SK-N-SH (cell line): ENCODE data around the gene CCDC34. TPM values are rescaled to one million over a fixed set of nuclear protein-coding genes. Genes with fewer than 3 reads are reported as not detected.

Source experiments
- CTCF ChIA-PET: fragments of 300-600, 350-600 bp; formaldehyde crosslinking; extraction: SDS; loops from one replicate; lab custom pipeline; 2021; lab: Yijun Ruan, JAX
- POLR2A ChIA-PET: fragments of 350-600 bp; sonication (Branson Sonifier 250); formaldehyde crosslinking; extraction: SDS; loops from one replicate; lab custom pipeline; 2020; ENCODE audit warnings: antibody characterized with exemption, inconsistent platforms; lab: Yijun Ruan, JAX
- DNase-seq: peaks from one replicate; pipeline ENCODE4 v3.0.0; 2012
- H2AFZ ChIP-seq: fragments of 200-600 bp; sonication (generic); 2 replicates; pipeline ENCODE4 v1.8.1; 2016; ENCODE audit warnings: antibody characterized with exemption, mild to moderate bottlenecking, low read depth
- H3F3A ChIP-seq: fragments of 200-600 bp; sonication (generic); replicated peaks from 2 replicates; pipeline ENCODE3; 2016; ENCODE audit warnings: antibody characterized with exemption, mild to moderate bottlenecking; ENCODE audit not compliant: insufficient read depth
- H3K27ac ChIP-seq, 2 experiments: fragments of 200-500 bp in 1 of 2; fragments of 200-600 bp in 1 of 2; sonication (Bioruptor generic) in 1 of 2; sonication (generic), shearing (Covaris generic) in 1 of 2; 2 replicates each; pipeline versions ENCODE4 v1.5.1 to v1.6.1; 2014 to 2016; ENCODE audit warnings: low read depth in 2 of 2, inconsistent platforms in 1 of 2, low read length in 1 of 2, mild to moderate bottlenecking in 1 of 2, mixed read lengths in 1 of 2
- H3K27me3 ChIP-seq: fragments of 200-600 bp; sonication (generic), shearing (Covaris generic); 2 replicates; pipeline ENCODE4 v1.6.1; 2016; ENCODE audit warnings: mixed run types; ENCODE audit not compliant: insufficient read depth
- H3K36me3 ChIP-seq, 2 experiments: fragments of 200-500 bp in 1 of 2; fragments of 200-600 bp in 1 of 2; sonication (Bioruptor generic) in 1 of 2; sonication (generic) in 1 of 2; replicated peaks in 1 of 2; 2 replicates each; pipeline versions ENCODE3 to v1.5.1; 2014 to 2016; ENCODE audit warnings: low read length in 1 of 2, mild to moderate bottlenecking in 1 of 2; ENCODE audit not compliant: insufficient read depth in 2 of 2, control insufficient read depth in 1 of 2
- H3K4me1 ChIP-seq, 2 experiments: fragments of 200-500 bp in 1 of 2; fragments of 200-600 bp in 1 of 2; sonication (Bioruptor generic) in 1 of 2; sonication (generic), shearing (Covaris generic) in 1 of 2; 2 replicates each; pipeline versions ENCODE4 v1.5.1 to v1.6.1; 2014 to 2016; ENCODE audit warnings: low read depth in 1 of 2, low read length in 1 of 2, mixed run types in 1 of 2; ENCODE audit not compliant: insufficient read depth in 2 of 2, control insufficient read depth in 1 of 2
- H3K4me2 ChIP-seq: fragments of 200-600 bp; sonication (generic), shearing (Covaris generic); 2 replicates; pipeline ENCODE4 v1.6.1; 2017; ENCODE audit warnings: mixed run types
- H3K4me3 ChIP-seq, 2 experiments: fragments of 200-500 bp in 1 of 2; fragments of 200-600 bp in 1 of 2; sonication (Bioruptor generic) in 1 of 2; sonication (generic), shearing (Covaris generic) in 1 of 2; 2 replicates each; pipeline versions ENCODE4 v1.5.1 to v1.8.1; 2014 to 2016; ENCODE audit warnings: low read depth in 2 of 2, inconsistent platforms in 1 of 2, low read length in 1 of 2, mild to moderate bottlenecking in 1 of 2, mixed read lengths in 1 of 2, moderate library complexity in 1 of 2
- H3K79me2 ChIP-seq: fragments of 200-600 bp; sonication (generic); 2 replicates; pipeline ENCODE4 v1.8.1; 2017; ENCODE audit warnings: mild to moderate bottlenecking; ENCODE audit not compliant: insufficient read depth
- H3K9ac ChIP-seq: fragments of 200-600 bp; sonication (generic); 2 replicates; pipeline ENCODE4 v1.6.1; 2017; ENCODE audit warnings: mixed run types
- H3K9me2 ChIP-seq: fragments of 200-600 bp; sonication (generic); 2 replicates; pipeline ENCODE4 v1.6.1; 2017; ENCODE audit warnings: mixed run types
- H3K9me3 ChIP-seq: fragments of 200-600 bp; sonication (generic); 2 replicates; pipeline ENCODE4 v1.6.1; 2017; ENCODE audit warnings: mixed run types, mild to moderate bottlenecking, moderate library complexity
- H4K20me1 ChIP-seq: fragments of 200-600 bp; sonication (generic); 2 replicates; pipeline ENCODE4 v1.6.1; 2017; ENCODE audit warnings: mild to moderate bottlenecking, mixed run types; ENCODE audit not compliant: insufficient read depth
- CHD2 ChIP-seq: fragments of 150-350 bp; IDR thresholded peaks from 2 replicates; pipeline ENCODE4 v1.6.1; 2018; ENCODE audit warnings: low read length; ENCODE audit not compliant: partially characterized antibody
- ELF1 ChIP-seq: IDR thresholded peaks from 2 replicates; pipeline ENCODE4 v1.4.0; 2012
- EP300 ChIP-seq, 2 experiments: IDR thresholded peaks; 2 replicates each; pipeline versions ENCODE4 v1.4.0 to v1.6.1; 2012; ENCODE audit warnings: borderline replicate concordance in 1 of 2, low read depth in 1 of 2, low read length in 1 of 2
- FOSL2 ChIP-seq: IDR thresholded peaks from 2 replicates; pipeline ENCODE4 v1.4.0; 2012; ENCODE audit warnings: low read depth, mild to moderate bottlenecking, moderate library complexity, borderline replicate concordance
- MEF2A ChIP-seq: IDR thresholded peaks from 2 replicates; pipeline ENCODE4 v1.4.0; 2012; ENCODE audit warnings: low read depth, borderline replicate concordance
- MXI1 ChIP-seq: IDR thresholded peaks from 2 replicates; pipeline ENCODE4 v1.6.1; 2012; ENCODE audit warnings: mild to moderate bottlenecking, low read depth, low read length, improper control_type of control experiment
- NFIC ChIP-seq: IDR thresholded peaks from 2 replicates; pipeline ENCODE4 v1.4.0; 2012; ENCODE audit warnings: borderline replicate concordance
- RFX5 ChIP-seq: IDR thresholded peaks from 2 replicates; pipeline ENCODE4 v1.6.1; 2012; ENCODE audit warnings: mild to moderate bottlenecking, improper control_type of control experiment, low read length
- SIN3A ChIP-seq: IDR thresholded peaks from 2 replicates; pipeline ENCODE4 v1.6.1; 2012; ENCODE audit warnings: low read depth, mild to moderate bottlenecking, low read length, moderate library complexity, borderline replicate concordance
- TCF12 ChIP-seq: IDR thresholded peaks from 2 replicates; pipeline ENCODE4 v1.4.0; 2012
- WGBS: methylation state at CpG from one replicate; pipeline ENCODE4 v1.1.6; 2017; ENCODE audit warnings: low lambda C conversion rate; 5-methylcytosine and 5-hydroxymethylcytosine counted together
- polyA plus RNA-seq, 3 experiments: library from polyadenylated mRNA; depleted of rRNA; stranded (reverse); fragments of >200 nt; gene quantifications; 2 replicates each; pipeline ENCODE4 v1.2.3, GENCODE V29; 2012
- TF ChIP-seq, protein P1 (sequence below): IDR thresholded peaks from 2 replicates; pipeline ENCODE4; 2012
- TF ChIP-seq, protein P2 (sequence below): fragments of 200-600 bp; sonication (generic); IDR thresholded peaks from 2 replicates; pipeline ENCODE4 v1.6.1; 2017; ENCODE audit warnings: antibody characterized with exemption, mild to moderate bottlenecking, moderate library complexity
- TF ChIP-seq, protein P3 (sequence below): IDR thresholded peaks from 2 replicates; pipeline ENCODE4 v1.4.0; 2012; ENCODE audit warnings: low read depth, borderline replicate concordance
- TF ChIP-seq, protein P4 (sequence below): IDR thresholded peaks from 2 replicates; pipeline ENCODE4 v1.4.0; 2012; ENCODE audit warnings: low read depth, borderline replicate concordance
- TF ChIP-seq, protein P5 (sequence below): IDR thresholded peaks from 2 replicates; pipeline ENCODE4 v1.6.1; 2012; ENCODE audit warnings: mild to moderate bottlenecking, low read depth, low read length, moderate library complexity
- TF ChIP-seq, protein P6 (sequence below): fragments of 150-350 bp; IDR thresholded peaks from 2 replicates; pipeline ENCODE4 v1.6.1; 2016; ENCODE audit warnings: mild to moderate bottlenecking, low read depth, low read length

CCDC34 gene
- polyA plus RNA-seq, 1 of the 3 experiments (the other 2 are of a cell fraction) = 6.7 TPM

DNA sequence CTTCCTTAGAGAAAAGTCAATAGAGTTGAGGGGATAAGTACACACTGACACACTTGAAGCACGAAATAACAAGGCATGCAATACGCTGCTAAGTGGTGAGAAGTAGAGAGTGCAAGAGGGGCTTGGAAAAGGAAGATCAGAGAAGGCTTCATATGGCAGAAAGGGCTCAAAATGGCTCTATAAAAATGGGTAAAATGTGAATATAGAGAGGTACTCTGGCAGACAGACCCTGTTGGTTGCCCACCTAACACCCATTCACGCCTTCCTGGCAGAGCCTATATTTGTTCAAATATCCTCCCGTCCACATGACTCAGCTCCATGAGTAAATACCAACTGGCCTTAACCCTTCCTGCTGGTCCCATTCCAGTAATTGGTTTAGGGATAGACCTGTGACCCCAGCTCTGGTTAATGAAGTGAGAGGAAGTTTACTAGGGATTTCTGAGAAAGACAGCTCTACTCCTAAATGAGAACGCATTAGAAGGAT lies 38.9 kb upstream of the CCDC34 start:
- WGBS = 81% methylated on average over 5 of the region's 5 CpGs
- CTCF ChIA-PET = no interaction called here
- no peak for DNase-seq
- no peaks in the 10 kb centered on the region for H3F3A ChIP-seq
- H3K4me2 ChIP-seq = no peak overlapping the region
- H3K9me2 ChIP-seq = no peaks in the 10 kb centered on the region
- H3K9me3 ChIP-seq = no peaks in the 10 kb centered on the region
- no peaks in the 10 kb centered on the region for H3K36me3 ChIP-seq
- H3K4me1 ChIP-seq = peaks cover 0 to 16% of the 10 kb centered on the region in 2 experiments; a peak in 1 of 4 replicates
- no peak overlapping the region for H3K9ac ChIP-seq
- no peaks in the 10 kb centered on the region for H3K79me2 ChIP-seq
- POLR2A ChIA-PET = no interaction called here
- H3K27me3 ChIP-seq = no peaks in the 10 kb centered on the region
- no peak overlapping the region for H3K27ac ChIP-seq
- TF ChIP-seq ELF1 (no peak), FOSL2 (no peak), TCF12 (no peak), MEF2A (no peak), RFX5 (no peak), NFIC (no peak), MXI1 (no peak), CHD2 (no peak), SIN3A (no peak), EP300 (IDR thresholded peaks at IDR 0.05; ENCODE audit: borderline replicate concordance in 1 of 2, low read depth in 1 of 2, low read length in 1 of 2) (no peak)
- TF ChIP-seq, protein P1, sequence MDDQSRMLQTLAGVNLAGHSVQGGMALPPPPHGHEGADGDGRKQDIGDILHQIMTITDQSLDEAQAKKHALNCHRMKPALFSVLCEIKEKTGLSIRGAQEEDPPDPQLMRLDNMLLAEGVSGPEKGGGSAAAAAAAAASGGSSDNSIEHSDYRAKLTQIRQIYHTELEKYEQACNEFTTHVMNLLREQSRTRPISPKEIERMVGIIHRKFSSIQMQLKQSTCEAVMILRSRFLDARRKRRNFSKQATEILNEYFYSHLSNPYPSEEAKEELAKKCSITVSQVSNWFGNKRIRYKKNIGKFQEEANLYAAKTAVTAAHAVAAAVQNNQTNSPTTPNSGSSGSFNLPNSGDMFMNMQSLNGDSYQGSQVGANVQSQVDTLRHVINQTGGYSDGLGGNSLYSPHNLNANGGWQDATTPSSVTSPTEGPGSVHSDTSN = no peak
- TF ChIP-seq, protein P2, sequence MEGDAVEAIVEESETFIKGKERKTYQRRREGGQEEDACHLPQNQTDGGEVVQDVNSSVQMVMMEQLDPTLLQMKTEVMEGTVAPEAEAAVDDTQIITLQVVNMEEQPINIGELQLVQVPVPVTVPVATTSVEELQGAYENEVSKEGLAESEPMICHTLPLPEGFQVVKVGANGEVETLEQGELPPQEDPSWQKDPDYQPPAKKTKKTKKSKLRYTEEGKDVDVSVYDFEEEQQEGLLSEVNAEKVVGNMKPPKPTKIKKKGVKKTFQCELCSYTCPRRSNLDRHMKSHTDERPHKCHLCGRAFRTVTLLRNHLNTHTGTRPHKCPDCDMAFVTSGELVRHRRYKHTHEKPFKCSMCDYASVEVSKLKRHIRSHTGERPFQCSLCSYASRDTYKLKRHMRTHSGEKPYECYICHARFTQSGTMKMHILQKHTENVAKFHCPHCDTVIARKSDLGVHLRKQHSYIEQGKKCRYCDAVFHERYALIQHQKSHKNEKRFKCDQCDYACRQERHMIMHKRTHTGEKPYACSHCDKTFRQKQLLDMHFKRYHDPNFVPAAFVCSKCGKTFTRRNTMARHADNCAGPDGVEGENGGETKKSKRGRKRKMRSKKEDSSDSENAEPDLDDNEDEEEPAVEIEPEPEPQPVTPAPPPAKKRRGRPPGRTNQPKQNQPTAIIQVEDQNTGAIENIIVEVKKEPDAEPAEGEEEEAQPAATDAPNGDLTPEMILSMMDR = no peak
- TF ChIP-seq, protein P3, sequence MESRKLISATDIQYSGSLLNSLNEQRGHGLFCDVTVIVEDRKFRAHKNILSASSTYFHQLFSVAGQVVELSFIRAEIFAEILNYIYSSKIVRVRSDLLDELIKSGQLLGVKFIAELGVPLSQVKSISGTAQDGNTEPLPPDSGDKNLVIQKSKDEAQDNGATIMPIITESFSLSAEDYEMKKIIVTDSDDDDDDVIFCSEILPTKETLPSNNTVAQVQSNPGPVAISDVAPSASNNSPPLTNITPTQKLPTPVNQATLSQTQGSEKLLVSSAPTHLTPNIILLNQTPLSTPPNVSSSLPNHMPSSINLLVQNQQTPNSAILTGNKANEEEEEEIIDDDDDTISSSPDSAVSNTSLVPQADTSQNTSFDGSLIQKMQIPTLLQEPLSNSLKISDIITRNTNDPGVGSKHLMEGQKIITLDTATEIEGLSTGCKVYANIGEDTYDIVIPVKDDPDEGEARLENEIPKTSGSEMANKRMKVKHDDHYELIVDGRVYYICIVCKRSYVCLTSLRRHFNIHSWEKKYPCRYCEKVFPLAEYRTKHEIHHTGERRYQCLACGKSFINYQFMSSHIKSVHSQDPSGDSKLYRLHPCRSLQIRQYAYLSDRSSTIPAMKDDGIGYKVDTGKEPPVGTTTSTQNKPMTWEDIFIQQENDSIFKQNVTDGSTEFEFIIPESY = no peak
- TF ChIP-seq, protein P4, sequence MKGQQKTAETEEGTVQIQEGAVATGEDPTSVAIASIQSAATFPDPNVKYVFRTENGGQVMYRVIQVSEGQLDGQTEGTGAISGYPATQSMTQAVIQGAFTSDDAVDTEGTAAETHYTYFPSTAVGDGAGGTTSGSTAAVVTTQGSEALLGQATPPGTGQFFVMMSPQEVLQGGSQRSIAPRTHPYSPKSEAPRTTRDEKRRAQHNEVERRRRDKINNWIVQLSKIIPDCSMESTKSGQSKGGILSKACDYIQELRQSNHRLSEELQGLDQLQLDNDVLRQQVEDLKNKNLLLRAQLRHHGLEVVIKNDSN = no peak
- TF ChIP-seq, protein P5, sequence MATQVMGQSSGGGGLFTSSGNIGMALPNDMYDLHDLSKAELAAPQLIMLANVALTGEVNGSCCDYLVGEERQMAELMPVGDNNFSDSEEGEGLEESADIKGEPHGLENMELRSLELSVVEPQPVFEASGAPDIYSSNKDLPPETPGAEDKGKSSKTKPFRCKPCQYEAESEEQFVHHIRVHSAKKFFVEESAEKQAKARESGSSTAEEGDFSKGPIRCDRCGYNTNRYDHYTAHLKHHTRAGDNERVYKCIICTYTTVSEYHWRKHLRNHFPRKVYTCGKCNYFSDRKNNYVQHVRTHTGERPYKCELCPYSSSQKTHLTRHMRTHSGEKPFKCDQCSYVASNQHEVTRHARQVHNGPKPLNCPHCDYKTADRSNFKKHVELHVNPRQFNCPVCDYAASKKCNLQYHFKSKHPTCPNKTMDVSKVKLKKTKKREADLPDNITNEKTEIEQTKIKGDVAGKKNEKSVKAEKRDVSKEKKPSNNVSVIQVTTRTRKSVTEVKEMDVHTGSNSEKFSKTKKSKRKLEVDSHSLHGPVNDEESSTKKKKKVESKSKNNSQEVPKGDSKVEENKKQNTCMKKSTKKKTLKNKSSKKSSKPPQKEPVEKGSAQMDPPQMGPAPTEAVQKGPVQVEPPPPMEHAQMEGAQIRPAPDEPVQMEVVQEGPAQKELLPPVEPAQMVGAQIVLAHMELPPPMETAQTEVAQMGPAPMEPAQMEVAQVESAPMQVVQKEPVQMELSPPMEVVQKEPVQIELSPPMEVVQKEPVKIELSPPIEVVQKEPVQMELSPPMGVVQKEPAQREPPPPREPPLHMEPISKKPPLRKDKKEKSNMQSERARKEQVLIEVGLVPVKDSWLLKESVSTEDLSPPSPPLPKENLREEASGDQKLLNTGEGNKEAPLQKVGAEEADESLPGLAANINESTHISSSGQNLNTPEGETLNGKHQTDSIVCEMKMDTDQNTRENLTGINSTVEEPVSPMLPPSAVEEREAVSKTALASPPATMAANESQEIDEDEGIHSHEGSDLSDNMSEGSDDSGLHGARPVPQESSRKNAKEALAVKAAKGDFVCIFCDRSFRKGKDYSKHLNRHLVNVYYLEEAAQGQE = no peak
- TF ChIP-seq, protein P6, sequence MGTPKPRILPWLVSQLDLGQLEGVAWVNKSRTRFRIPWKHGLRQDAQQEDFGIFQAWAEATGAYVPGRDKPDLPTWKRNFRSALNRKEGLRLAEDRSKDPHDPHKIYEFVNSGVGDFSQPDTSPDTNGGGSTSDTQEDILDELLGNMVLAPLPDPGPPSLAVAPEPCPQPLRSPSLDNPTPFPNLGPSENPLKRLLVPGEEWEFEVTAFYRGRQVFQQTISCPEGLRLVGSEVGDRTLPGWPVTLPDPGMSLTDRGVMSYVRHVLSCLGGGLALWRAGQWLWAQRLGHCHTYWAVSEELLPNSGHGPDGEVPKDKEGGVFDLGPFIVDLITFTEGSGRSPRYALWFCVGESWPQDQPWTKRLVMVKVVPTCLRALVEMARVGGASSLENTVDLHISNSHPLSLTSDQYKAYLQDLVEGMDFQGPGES = no peak
- TF ChIP-seq, all 33 proteins: peak for 0
- no peak overlapping the region for H3K4me3 ChIP-seq
- no peaks in the 10 kb centered on the region for H4K20me1 ChIP-seq
- H2AFZ ChIP-seq = no peak overlapping the region
